KMS-11 (cell line): ENCODE data around the gene APRT.

Experiments
- H2AFZ ChIP-seq: fragments of 200-600 bp; sonication (generic); 2 replicates; pipeline ENCODE4 v1.6.1; 2016; ENCODE audit warnings: antibody characterized with exemption, mixed run types, low read depth
- H3K27ac ChIP-seq: fragments of 200-600 bp; sonication (generic); 2 replicates; pipeline ENCODE4 v1.6.1; 2016; ENCODE audit warnings: mild to moderate bottlenecking, mixed run types
- H3K27me3 ChIP-seq: fragments of 200-600 bp; sonication (generic); 2 replicates; pipeline ENCODE4 v1.6.1; 2017; ENCODE audit warnings: mild to moderate bottlenecking, low read depth, mixed run types, moderate library complexity; ENCODE audit not compliant: insufficient read depth
- H3K36me3 ChIP-seq: fragments of 200-600 bp; sonication (generic); 2 replicates; pipeline ENCODE4 v1.6.1; 2017; ENCODE audit warnings: mild to moderate bottlenecking, mixed run types; ENCODE audit not compliant: insufficient read depth
- H3K4me1 ChIP-seq: fragments of 200-600 bp; sonication (generic); 2 replicates; pipeline ENCODE4 v1.6.1; 2016; ENCODE audit warnings: mild to moderate bottlenecking, low read depth, mixed run types; ENCODE audit not compliant: poor library complexity, severe bottlenecking
- H3K4me2 ChIP-seq: fragments of 200-600 bp; sonication (generic); 2 replicates; pipeline ENCODE4 v1.7.0; 2016; ENCODE audit warnings: mild to moderate bottlenecking, mixed run types
- H3K4me3 ChIP-seq: fragments of 200-600 bp; sonication (generic); IDR thresholded peaks from 2 replicates; pipeline ENCODE4 v1.6.1; 2017; ENCODE audit warnings: low read depth, low read length, mixed read lengths; ENCODE audit not compliant: insufficient read depth
- H3K79me2 ChIP-seq: fragments of 200-600 bp; sonication (generic); 2 replicates; pipeline ENCODE4 v1.6.1; 2016; ENCODE audit warnings: low read depth, mixed run types; ENCODE audit not compliant: insufficient read depth
- H3K9ac ChIP-seq: fragments of 200-600 bp; sonication (generic); 2 replicates; pipeline ENCODE4 v1.6.1; 2016; ENCODE audit warnings: mild to moderate bottlenecking, mixed run types
- H4K20me1 ChIP-seq: fragments of 200-600 bp; sonication (generic); 2 replicates; pipeline ENCODE4 v1.6.1; 2016; ENCODE audit warnings: mild to moderate bottlenecking, mixed run types; ENCODE audit not compliant: insufficient read depth
- TF ChIP-seq, protein P1 (sequence below): fragments of 200-600 bp; sonication (generic); conservative IDR thresholded peaks from 2 replicates; pipeline ENCODE4 v1.6.1; 2017; ENCODE audit warnings: low read depth, mild to moderate bottlenecking, antibody characterized with exemption, low read length, moderate library complexity, mixed read lengths

The APRT gene

DNA sequence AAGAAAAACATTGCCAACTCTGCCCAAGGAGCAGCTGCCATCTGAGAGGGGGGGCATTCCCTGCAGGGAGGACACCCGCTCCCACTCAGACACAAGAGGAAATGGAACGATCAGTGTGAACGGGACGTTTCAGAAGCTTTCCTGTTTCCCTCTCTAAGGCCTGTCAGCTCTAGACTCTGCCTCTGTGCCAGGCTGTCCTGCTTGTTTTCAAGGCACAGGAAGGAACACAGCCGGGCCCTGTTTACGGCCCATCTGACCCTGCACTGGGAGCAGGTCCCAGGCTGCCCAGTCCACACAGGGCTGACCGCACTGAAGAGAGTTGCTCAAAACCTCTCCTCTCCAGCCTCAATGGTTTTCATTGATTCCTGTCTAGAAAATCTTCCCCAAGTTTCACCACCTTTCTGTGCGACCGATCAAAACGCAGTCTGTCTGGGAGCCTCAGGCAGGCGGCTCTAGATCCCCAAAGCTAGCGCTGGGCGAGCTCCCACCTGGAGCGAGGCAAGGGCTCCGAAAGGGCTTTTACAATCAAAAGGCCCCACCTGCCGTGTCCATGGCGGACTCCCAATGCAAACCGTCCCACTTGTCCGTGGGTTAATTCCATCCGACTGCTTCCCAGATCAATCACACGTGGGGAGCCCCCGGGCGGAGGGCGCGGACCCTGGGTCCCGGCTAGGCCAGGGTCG is 28.2 kb downstream of the APRT start:
- TF ChIP-seq, protein P1, sequence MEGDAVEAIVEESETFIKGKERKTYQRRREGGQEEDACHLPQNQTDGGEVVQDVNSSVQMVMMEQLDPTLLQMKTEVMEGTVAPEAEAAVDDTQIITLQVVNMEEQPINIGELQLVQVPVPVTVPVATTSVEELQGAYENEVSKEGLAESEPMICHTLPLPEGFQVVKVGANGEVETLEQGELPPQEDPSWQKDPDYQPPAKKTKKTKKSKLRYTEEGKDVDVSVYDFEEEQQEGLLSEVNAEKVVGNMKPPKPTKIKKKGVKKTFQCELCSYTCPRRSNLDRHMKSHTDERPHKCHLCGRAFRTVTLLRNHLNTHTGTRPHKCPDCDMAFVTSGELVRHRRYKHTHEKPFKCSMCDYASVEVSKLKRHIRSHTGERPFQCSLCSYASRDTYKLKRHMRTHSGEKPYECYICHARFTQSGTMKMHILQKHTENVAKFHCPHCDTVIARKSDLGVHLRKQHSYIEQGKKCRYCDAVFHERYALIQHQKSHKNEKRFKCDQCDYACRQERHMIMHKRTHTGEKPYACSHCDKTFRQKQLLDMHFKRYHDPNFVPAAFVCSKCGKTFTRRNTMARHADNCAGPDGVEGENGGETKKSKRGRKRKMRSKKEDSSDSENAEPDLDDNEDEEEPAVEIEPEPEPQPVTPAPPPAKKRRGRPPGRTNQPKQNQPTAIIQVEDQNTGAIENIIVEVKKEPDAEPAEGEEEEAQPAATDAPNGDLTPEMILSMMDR: no peak
- H3K27ac ChIP-seq: peak overlapping the region; percentile 98

DNA sequence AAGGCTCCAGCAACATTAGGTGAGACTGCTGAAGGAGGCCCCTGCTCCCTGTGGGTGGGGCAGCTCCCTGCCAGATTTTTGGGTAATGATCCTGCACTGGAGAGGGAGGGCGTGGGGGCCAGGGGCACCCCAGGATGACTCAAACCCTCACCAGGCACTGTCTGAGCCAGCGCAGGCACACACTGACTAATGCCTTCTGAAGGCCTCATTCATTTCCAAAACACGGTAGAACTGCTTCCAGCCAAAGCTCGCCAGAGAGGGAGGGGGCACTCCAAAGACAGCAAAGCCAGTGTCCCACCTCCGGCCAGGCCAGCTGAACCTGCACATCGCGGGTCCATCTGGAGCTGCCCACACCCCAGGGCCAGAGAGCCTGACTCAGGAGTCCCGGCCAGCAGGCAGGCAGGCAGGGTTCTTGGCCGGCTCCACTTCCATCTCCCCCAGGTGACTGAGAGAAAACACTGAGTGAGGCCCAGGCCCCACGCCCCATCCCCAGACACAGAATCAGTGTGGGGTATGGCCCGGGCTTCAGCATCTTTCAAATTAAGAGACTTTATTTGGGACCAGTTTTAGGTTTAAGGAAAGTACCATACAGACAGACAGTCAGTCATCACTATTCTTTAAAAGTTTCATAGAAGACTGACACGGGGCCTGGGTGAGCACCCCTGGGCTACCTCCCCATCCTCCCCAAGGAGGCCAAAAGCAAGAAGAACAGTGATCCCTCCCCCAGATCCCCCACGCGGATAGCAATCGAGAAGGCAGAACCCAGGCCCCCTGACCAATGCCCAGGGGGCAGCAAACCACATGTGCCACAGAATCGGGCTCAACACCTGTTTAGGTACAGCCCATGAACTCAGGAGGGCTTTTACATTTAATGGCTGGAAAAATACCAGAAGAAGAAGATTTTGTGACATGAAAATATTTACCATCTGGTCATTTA is 29.0 kb downstream of the APRT start:
- peaks cover 30% of the 10 kb centered on the region for H3K4me1 ChIP-seq
- H3K27ac ChIP-seq: peak overlapping the region; percentile 98
- H3K9ac ChIP-seq: peak overlapping the region; percentile 91
- TF ChIP-seq, protein P1: 0 out of 2 replicates have a peak, but pooled peaks have one; percentile 7
- H4K20me1 ChIP-seq: peaks cover 9% of the 10 kb centered on the region; the same call in 1 of the 2 replicates
- H3K79me2 ChIP-seq: peaks cover 71% of the 10 kb centered on the region
- H2AFZ ChIP-seq: no peak overlapping the region
- no peak overlapping the region for H3K4me3 ChIP-seq
- no peaks in the 10 kb centered on the region for H3K36me3 ChIP-seq
- H3K27me3 ChIP-seq: no peaks in the 10 kb centered on the region
- H3K4me2 ChIP-seq: peak overlapping the region; percentile 99

More for the DNA sequence above, 28.2 kb downstream of the APRT start:
- Histone ChIP-seq H3K79me2 (peaks cover 63% of the 10 kb centered on the region), H2AFZ (no peak overlapping the region), H3K4me2 (peak overlapping the region; percentile 99), H4K20me1 (peaks cover 2% of the 10 kb centered on the region; the same call in 1 of the 2 replicates), H3K36me3 (no peaks in the 10 kb centered on the region), H3K4me3 (no peak overlapping the region), H3K27me3 (no peaks in the 10 kb centered on the region), H3K4me1 (peaks cover 30% of the 10 kb centered on the region), H3K9ac (peak overlapping the region; percentile 91)

DNA sequence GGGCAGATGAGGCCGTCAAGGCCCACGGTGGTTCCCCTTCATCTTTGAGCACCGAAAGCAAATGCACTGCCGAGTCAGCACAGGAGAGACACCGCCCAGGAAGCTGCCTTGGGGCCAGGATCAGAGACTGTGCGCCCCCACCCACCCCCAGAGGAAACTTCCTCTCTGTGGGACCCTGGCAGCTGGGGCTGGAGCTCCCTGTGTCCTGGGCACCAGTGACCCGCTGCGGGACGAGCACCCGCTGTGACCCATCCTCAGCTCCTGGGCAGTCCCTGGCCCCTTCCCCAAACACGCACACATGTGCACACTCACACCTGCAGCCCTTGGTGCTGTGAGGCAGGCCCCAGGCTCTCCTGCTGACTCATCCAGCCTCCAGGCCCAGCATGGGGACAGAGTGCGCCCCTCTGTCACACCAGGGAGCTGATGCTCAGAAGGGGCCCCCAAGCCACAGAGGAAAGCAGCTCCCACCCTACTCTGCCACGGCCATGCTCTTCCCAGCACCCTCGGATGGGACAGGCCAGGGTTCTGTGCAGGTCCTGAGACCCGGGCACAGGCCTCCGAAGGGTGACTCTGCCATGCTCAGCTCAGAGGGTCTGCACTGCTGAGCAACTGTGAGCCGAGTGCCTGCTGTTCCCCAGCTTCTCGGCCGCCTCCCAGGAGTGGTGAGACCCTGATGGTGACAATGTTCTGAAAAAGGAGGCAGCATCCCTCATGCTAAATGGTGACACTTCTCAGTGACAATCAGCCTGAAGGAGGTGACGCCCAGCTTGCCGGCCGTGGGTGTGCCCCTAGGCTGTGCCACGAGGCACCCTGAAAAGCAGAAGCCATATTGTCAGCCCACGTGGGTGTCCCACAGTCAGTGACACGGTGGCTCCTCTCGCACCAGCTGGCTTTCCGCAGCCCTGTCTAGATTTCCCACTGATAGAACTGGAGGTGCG is 30.3 kb downstream of the APRT start:
- TF ChIP-seq, protein P1: no peak
- peak overlapping the region; percentile 91 for H3K9ac ChIP-seq
- no peak overlapping the region for H2AFZ ChIP-seq
- peak overlapping the region; percentile 99 for H3K4me2 ChIP-seq
- H3K27me3 ChIP-seq: no peaks in the 10 kb centered on the region
- H3K79me2 ChIP-seq: peaks cover 84% of the 10 kb centered on the region
- no peak overlapping the region for H3K4me3 ChIP-seq
- peaks cover 30% of the 10 kb centered on the region for H3K4me1 ChIP-seq
- no peaks in the 10 kb centered on the region for H3K36me3 ChIP-seq
- H3K27ac ChIP-seq: peak overlapping the region; percentile 98
- H4K20me1 ChIP-seq: peaks cover 18% of the 10 kb centered on the region; the same call in 1 of the 2 replicates
